AG20443 (cell line): ENCODE data around the gene ELOVL2.
"Not testable (repeated sequence)": the region's sequence is repeated elsewhere in the genome, so short reads cannot be mapped to it uniquely, and the experiment has no call there.

Experiments
- DNase-seq: peaks from one replicate; pipeline ENCODE4 v3.0.0; 2012; ENCODE audit warnings: low spot score, mixed read lengths

Gene ELOVL2

GRCh38 chr6:11043961-11044711 lies at the start of gene ELOVL2:
Gene ELOVL2 (minus strand): TSS chr6:11044305. CDS start chr6:11044230, 75 bp downstream.
- DNase-seq, result peak; percentile 87

GRCh38 chr6:11093376-11093625 lies 49.2 kb upstream of the ELOVL2 start:
- DNase-seq, result no peak

DNA sequence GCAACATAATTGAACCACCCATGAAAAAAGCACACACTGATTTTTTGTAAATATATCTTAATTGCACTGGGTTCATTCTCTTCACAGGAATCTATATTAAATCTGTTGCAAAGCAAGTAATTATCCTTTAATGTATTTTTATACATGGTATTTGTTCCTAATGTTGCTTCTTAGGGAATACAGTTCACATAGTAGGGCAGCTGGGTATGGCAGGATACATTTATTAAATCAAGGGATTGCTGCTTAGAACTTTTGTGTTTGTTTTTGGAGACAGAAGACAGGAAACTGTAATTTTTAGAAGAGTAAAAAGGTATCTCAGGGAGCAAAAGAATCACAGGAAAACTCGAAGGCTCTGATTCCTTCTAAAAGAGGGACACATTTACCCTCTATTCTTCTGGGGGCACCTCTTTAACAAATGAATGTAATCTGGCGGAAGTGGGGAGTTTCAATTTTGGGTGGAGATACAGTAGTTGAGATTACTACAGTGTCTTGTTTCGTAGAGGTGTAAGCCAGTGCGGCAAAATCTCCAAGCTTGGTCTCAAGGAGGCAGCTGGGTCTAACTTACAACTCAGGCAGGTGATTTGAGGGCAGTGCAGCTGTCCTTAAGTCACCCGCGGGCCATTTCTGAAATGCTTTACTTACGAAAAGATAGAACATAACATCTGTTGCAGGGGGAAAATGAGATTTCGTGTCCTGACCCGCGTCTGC lies 48.7 kb upstream of the ELOVL2 start:
- no peak for DNase-seq

- not testable (repeated sequence) for DNase-seq
Measured at GRCh38 chr6:11091141-11091540, 47.0 kb upstream of the ELOVL2 start.

DNA sequence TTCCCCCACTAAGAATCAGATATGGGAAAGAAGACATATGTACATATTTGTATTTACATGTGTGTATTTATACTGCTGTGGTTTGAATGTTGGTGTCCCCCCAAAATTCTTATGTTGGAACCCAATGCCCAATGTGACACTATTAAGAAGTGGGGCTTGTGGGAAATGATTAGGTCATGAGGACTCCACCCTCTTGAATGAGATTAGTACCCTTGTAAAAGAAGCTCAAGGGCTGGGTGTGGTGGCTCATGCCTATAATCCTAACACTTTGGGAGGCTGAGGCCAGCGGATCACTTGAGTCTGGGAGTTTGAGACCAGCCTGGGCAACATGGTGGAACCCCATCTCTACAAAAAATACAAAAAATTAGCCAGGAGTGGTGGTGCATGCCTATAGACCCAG lies 45.6 kb upstream of the ELOVL2 start:
- no peak for DNase-seq

GRCh38 chr6:11087141-11087812 lies 43.2 kb upstream of the ELOVL2 start:
- DNase-seq, result not testable (repeated sequence)

DNA sequence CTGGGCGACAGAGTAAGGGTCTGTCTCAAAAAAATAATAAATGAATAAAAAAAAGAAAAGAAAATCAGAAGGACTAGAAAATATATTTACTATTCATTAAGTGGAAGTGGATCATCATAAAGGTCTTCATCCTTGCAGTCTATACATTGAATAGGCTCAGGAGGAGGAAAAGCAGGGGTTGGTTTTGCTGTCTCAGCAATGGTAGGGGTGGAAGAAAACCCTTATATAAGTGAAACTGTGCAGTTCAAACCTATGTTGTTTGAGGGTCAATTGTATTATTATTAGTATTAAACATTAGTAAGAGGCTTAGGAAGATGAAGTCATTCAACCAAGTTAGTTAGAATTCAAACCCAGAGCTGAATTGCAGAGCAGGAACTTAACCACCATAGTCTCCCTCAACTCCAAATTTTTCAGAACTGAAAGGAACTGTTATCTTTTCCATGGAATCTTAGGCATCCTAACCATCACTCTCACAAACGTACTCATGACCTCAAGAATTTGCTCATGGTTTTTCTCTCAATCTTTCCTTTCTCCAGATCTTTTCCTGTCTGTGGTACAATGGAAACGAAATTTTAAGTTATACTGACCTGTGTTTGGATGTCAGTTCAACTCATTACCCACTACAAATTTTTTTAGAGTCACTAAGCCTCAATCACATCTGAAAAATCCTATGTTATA lies 41.8 kb upstream of the ELOVL2 start:
- peak; percentile 72 for DNase-seq

GRCh38 chr6:11083956-11084355 lies 39.9 kb upstream of the ELOVL2 start:
- no peak for DNase-seq

- DNase-seq, result no peak
Measured at GRCh38 chr6:11083491-11083890, 39.4 kb upstream of the ELOVL2 start.

- no peak for DNase-seq
Measured at GRCh38 chr6:11080296-11080695, 36.2 kb upstream of the ELOVL2 start.

DNA sequence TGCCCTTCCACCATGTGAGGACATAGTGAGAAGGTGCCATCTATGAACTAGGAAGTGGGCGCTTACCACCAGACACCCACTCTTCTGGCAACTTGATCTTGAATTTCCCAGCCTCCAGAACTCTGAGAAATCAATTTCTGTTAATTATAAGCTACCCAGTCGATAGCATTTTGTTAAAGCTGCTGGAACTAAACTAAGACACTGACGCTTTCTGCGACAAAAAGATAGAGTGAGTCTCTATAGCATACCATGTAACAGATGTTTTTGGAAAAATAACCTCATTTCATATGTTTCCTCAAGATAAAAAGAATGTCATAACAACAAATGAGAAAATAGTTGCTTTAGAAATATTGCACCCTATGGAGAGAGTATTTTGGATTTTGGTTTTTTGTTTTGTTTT lies 34.2 kb upstream of the ELOVL2 start:
- DNase-seq, result no peak

DNA sequence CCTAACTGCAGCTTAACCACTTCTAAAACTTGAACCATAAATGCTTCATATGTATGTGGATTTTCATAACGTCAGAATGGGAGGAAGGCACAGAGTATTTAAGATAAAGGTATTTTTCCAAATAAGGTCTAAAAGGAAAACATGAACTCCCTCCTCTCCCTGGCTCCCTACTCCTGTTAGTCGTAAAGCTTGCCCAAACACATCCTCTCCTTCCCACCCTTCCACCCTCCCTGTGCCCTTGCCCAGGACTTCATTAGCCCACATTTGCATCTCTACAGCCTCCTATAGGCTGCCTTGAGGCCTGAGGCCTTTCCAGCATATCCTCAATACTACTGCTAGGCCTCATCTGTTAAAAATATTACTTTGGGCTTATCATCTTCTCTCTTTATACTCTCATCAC lies 32.4 kb upstream of the ELOVL2 start:
- no peak for DNase-seq

DNA sequence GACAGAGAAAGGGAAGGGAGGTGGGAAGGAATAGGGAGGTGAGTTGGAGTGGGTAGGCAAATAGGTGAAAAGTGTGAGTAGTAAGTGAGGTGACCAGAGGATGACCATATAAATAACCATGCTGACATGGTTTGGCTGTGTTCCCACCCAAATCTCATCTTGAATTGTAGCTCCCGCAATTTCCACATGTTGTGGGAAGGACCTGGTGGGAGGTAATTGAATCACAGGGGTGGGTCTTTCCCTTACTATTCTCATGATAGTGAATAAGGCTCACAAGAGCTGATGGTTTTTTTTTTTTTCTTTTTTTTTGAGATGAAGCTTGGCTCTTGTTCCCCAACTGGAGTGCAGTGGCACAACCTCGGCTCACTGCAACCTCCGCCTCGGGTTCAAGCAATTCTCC lies 28.0 kb upstream of the ELOVL2 start:
- no peak for DNase-seq

GRCh38 chr6:11069760-11070159 lies 25.7 kb upstream of the ELOVL2 start:
- no peak for DNase-seq

- DNase-seq, result no peak
Measured at GRCh38 chr6:11067348-11067747, 23.2 kb upstream of the ELOVL2 start.

DNA sequence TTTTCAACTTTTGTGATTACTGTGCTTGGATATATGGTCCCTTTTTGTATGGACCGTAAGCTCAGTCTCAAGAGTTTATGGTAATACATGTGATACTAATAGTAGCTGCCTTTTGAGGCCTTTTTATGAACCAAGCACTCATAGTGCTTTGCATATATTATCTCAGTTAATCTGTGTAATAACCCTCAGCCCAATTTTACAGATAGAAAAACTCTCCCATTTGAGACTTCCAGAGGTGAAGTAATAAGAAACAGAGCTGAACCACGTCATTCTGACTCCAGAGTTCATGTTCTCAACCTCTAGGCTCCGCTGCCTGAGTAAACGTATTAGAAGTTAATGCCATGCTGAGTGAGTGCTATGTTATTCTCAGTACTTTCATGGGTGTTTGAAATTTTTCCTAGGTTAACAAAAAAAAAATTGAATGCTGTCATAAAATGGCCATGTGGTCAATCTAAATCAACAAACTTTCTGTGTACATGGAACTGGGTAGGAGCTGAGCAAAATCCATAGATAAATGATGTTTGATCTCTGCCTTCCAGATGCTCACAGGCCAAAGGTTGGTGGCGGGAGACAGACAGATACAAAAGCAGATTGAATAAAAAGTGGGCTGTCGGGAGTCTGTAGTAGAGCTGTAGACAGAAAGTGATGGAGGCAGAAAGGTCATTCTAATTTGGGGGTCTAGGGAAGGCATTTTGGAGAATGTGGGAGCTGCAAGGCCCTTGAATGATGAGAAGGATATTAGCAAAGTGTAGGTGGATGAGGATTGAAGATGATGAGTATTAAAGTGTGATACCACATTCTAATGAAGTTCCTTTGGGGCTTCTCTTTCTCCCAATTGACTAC lies 22.6 kb upstream of the ELOVL2 start:
- no peak for DNase-seq

GRCh38 chr6:11065436-11066202 lies 21.5 kb upstream of the ELOVL2 start:
- no peak for DNase-seq

GRCh38 chr6:11064836-11065235 lies 20.7 kb upstream of the ELOVL2 start:
- peak; percentile 41 for DNase-seq

GRCh38 chr6:11062715-11063114 lies 18.6 kb upstream of the ELOVL2 start:
- DNase-seq, result no peak

- no peak for DNase-seq
Measured at GRCh38 chr6:11062083-11062482, 18.0 kb upstream of the ELOVL2 start.

DNA sequence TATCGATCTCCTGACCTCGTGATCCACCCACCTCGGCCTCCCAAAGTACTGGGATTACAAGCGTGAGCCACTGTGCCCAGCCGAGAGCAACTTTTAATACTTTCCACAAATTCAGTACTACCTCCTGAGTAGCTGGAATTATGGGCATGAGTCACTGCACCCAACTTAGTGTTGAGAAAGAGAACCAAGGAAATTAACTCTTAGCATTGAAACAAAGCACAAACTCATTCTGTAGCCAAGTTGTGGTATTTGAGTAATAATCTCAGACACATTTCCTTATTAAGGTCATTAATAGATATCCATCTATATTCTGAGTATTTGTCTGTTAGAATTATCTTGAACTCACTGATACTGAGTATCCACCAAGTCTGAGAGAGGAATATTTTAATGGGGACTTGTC lies 14.3 kb upstream of the ELOVL2 start:
- no peak for DNase-seq
